Neural progenitor cell (in vitro differentiated cells): ENCODE measurements around the gene SMYD2. TPM values are rescaled to one million over a fixed set of nuclear protein-coding genes. Genes with fewer than 3 reads are reported as not detected.

Source experiments
- DNase-seq: peaks from one replicate; pipeline ENCODE4 v3.0.0-alpha.2; 2016; ENCODE audit warnings: low spot score
- H2AFZ ChIP-seq: fragments of 200-600 bp; sonication (generic); replicated peaks from 2 replicates; pipeline ENCODE4 v1.6.1; 2016; ENCODE audit warnings: antibody characterized with exemption
- H3F3A ChIP-seq: fragments of 200-600 bp; sonication (generic); 2 replicates; pipeline ENCODE4 v1.6.1; 2016; ENCODE audit warnings: antibody characterized with exemption, low read depth
- H3K27ac ChIP-seq: fragments of 200-600 bp; sonication (generic); 2 replicates; pipeline ENCODE4 v1.5.1; 2016; ENCODE audit warnings: mild to moderate bottlenecking
- H3K27me3 ChIP-seq: fragments of 200-600 bp; sonication (generic); 2 replicates; pipeline ENCODE4 v1.6.1; 2016; ENCODE audit warnings: mild to moderate bottlenecking, moderate library complexity
- H3K36me3 ChIP-seq: fragments of 200-600 bp; sonication (generic); 2 replicates; pipeline ENCODE4 v1.5.1; 2016
- H3K4me1 ChIP-seq: fragments of 200-600 bp; sonication (generic); 2 replicates; pipeline ENCODE4 v1.6.1; 2016; ENCODE audit warnings: mixed run types
- H3K4me2 ChIP-seq: fragments of 200-600 bp; sonication (generic); 2 replicates; pipeline ENCODE4 v1.6.1; 2016
- H3K4me3 ChIP-seq: fragments of 200-600 bp; sonication (generic); 2 replicates; pipeline ENCODE4 v1.5.1; 2016
- H3K79me2 ChIP-seq: fragments of 200-600 bp; sonication (generic); 2 replicates; pipeline ENCODE4 v1.6.1; 2016; ENCODE audit warnings: low read depth
- H3K9ac ChIP-seq: fragments of 200-600 bp; sonication (generic); 2 replicates; pipeline ENCODE4 v1.6.1; 2016
- H3K9me3 ChIP-seq: fragments of 200-600 bp; sonication (generic); 2 replicates; pipeline ENCODE4 v1.5.1; 2016; ENCODE audit warnings: low read depth
- H4K20me1 ChIP-seq: fragments of 200-600 bp; sonication (generic); 2 replicates; pipeline ENCODE4 v1.6.1; 2016; ENCODE audit warnings: low read depth
- H3K27ac Mint-ChIP-seq: 3 replicates; pipeline ENCODE4 v1.8.0; 2021; ENCODE audit warnings: mixed read lengths
- H3K27me3 Mint-ChIP-seq: 2 replicates; pipeline ENCODE4 v1.8.0; 2022; ENCODE audit warnings: low read depth, mild to moderate bottlenecking, inconsistent platforms, moderate library complexity, mixed read lengths; ENCODE audit not compliant: insufficient read depth
- H3K36me3 Mint-ChIP-seq: 3 replicates; pipeline ENCODE4 v1.8.0; 2021; ENCODE audit warnings: mixed read lengths
- H3K4me1 Mint-ChIP-seq: 3 replicates; pipeline ENCODE4 v1.8.0; 2021; ENCODE audit warnings: mixed read lengths
- H3K4me3 Mint-ChIP-seq: 3 replicates; pipeline ENCODE4 v1.8.0; 2021; ENCODE audit warnings: mild to moderate bottlenecking, moderate library complexity, mixed read lengths
- H3K9me3 Mint-ChIP-seq: 3 replicates; pipeline ENCODE4 v1.8.0; 2020; ENCODE audit warnings: mixed read lengths
- CTCF ChIP-seq: fragments of 200-600 bp; sonication (generic); IDR thresholded peaks from 2 replicates; pipeline ENCODE4 v1.5.1; 2017; ENCODE audit warnings: antibody characterized with exemption, mild to moderate bottlenecking
- EZH2 ChIP-seq: fragments of 200-600 bp; sonication (generic); IDR thresholded peaks from 2 replicates; pipeline ENCODE4 v1.6.1; 2017; ENCODE audit warnings: antibody characterized with exemption, mild to moderate bottlenecking, moderate library complexity
- EZH2phosphoT487 ChIP-seq: fragments of 200-600 bp; sonication (generic); IDR thresholded peaks from 2 replicates; pipeline ENCODE4 v1.6.1; 2017; ENCODE audit warnings: antibody characterized with exemption
- total RNA-seq: library from RNA; depleted of rRNA; stranded (reverse); fragments of >200 nt; gene quantifications from 2 replicates; pipeline ENCODE4 v1.2.3, GENCODE V29; 2015; ENCODE audit warnings: low replicate concordance

SMYD2 gene
- total RNA-seq, 1 donor from 2014 or later: 20.5 TPM

GRCh38 chr1:214364786-214365295 is 83.9 kb downstream of the SMYD2 start:
- no peaks in the 10 kb centered on the region for H3K9me3 ChIP-seq
- no peak overlapping the region for H3K9ac ChIP-seq
- H3K36me3 ChIP-seq: no peaks in the 10 kb centered on the region
- Mint-ChIP-seq H3K4me3 (no peak overlapping the region), H3K27ac (no peak overlapping the region), H3K4me1 (peaks cover 7% of the 10 kb centered on the region), H3K9me3 (no peaks in the 10 kb centered on the region), H3K27me3 (peaks cover 3% of the 10 kb centered on the region), H3K36me3 (peaks cover 45% of the 10 kb centered on the region)
- no peaks in the 10 kb centered on the region for H4K20me1 ChIP-seq
- H3K27ac ChIP-seq: no peak overlapping the region
- no peaks in the 10 kb centered on the region for H3F3A ChIP-seq
- no peaks in the 10 kb centered on the region for H3K79me2 ChIP-seq
- no peaks in the 10 kb centered on the region for H3K27me3 ChIP-seq
- no peaks in the 10 kb centered on the region for H3K4me1 ChIP-seq
- H3K4me3 ChIP-seq: no peak overlapping the region
- no peak overlapping the region for H2AFZ ChIP-seq
- no peak overlapping the region for H3K4me2 ChIP-seq
- TF ChIP-seq EZH2phosphoT487: no peak
- no peak for TF ChIP-seq CTCF
- no peak for TF ChIP-seq EZH2
- DNase-seq: no peak

GRCh38 chr1:214367841-214368240 is 86.9 kb downstream of the SMYD2 start:
- H3K9me3 Mint-ChIP-seq: peaks cover 2% of the 10 kb centered on the region
- peaks cover 38% of the 10 kb centered on the region for H3K36me3 Mint-ChIP-seq
- no peak for TF ChIP-seq EZH2phosphoT487
- TF ChIP-seq EZH2: no peak
- TF ChIP-seq CTCF: no peak

GRCh38 chr1:214369364-214369763 is 88.4 kb downstream of the SMYD2 start:
- Histone ChIP-seq H3K4me3 (no peak overlapping the region), H3K27me3 (no peaks in the 10 kb centered on the region), H3F3A (no peaks in the 10 kb centered on the region), H3K27ac (no peak overlapping the region), H2AFZ (no peak overlapping the region), H4K20me1 (no peaks in the 10 kb centered on the region), H3K4me1 (peaks cover 11% of the 10 kb centered on the region), H3K79me2 (no peaks in the 10 kb centered on the region), H3K9me3 (no peaks in the 10 kb centered on the region), H3K9ac (no peak overlapping the region), H3K36me3 (no peaks in the 10 kb centered on the region), H3K4me2 (no peak overlapping the region)
- no peak for DNase-seq
- H3K4me3 Mint-ChIP-seq: no peak overlapping the region
- peaks cover 28% of the 10 kb centered on the region for H3K36me3 Mint-ChIP-seq
- H3K9me3 Mint-ChIP-seq: peaks cover 2% of the 10 kb centered on the region
- TF ChIP-seq CTCF (no peak), EZH2phosphoT487 (no peak), EZH2 (no peak)
- no peaks in the 10 kb centered on the region for H3K27me3 Mint-ChIP-seq
- H3K4me1 Mint-ChIP-seq: no peaks in the 10 kb centered on the region
- H3K27ac Mint-ChIP-seq: no peak overlapping the region

More at GRCh38 chr1:214367841-214368240, 86.9 kb downstream of the SMYD2 start:
- H3K27me3 Mint-ChIP-seq: no peaks in the 10 kb centered on the region
- no peaks in the 10 kb centered on the region for H3K4me1 Mint-ChIP-seq
- Histone ChIP-seq H3K9me3 (no peaks in the 10 kb centered on the region), H3F3A (no peaks in the 10 kb centered on the region), H4K20me1 (no peaks in the 10 kb centered on the region), H3K27me3 (no peaks in the 10 kb centered on the region), H3K4me3 (no peak overlapping the region), H3K4me2 (no peak overlapping the region), H3K79me2 (no peaks in the 10 kb centered on the region), H3K9ac (no peak overlapping the region), H3K36me3 (no peaks in the 10 kb centered on the region), H2AFZ (no peak overlapping the region), H3K4me1 (peaks cover 11% of the 10 kb centered on the region), H3K27ac (no peak overlapping the region)
- no peak overlapping the region for H3K27ac Mint-ChIP-seq
- DNase-seq: no peak
- no peak overlapping the region for H3K4me3 Mint-ChIP-seq
